H9 (cell line): Measurements from ENCODE around the gene TTC28. TPM values are rescaled to one million over a fixed set of nuclear protein-coding genes. Genes with fewer than 3 reads are reported as not detected.

Source experiments
- DNase-seq: peaks from one replicate; pipeline ENCODE4 v3.0.0-alpha.2; 2017
- H2AFZ ChIP-seq: one replicate; pipeline ENCODE4 v1.6.1; 2013; ENCODE audit warnings: mild to moderate bottlenecking, low read length, control low read depth, moderate library complexity
- H2AK5ac ChIP-seq: 2 replicates; pipeline ENCODE4 v1.6.1; 2013; ENCODE audit warnings: low read length, control low read depth, mixed read lengths; ENCODE audit not compliant: insufficient read length
- H2BK120ac ChIP-seq: one replicate; pipeline ENCODE4 v1.6.1; 2013; ENCODE audit warnings: low read depth, mild to moderate bottlenecking, low read length, control low read depth, inconsistent platforms; ENCODE audit not compliant: poor library complexity, severe bottlenecking
- H2BK12ac ChIP-seq: 2 replicates; pipeline ENCODE4 v1.6.1; 2013; ENCODE audit warnings: low read length, control low read depth, mixed read lengths, low read depth; ENCODE audit not compliant: insufficient read length
- H2BK15ac ChIP-seq: 2 replicates; pipeline ENCODE4 v1.6.1; 2013; ENCODE audit warnings: low read depth, low read length, control low read depth
- H2BK20ac ChIP-seq: one replicate; pipeline ENCODE4 v1.6.1; 2013; ENCODE audit warnings: low read depth, mild to moderate bottlenecking, low read length, control low read depth, inconsistent platforms; ENCODE audit not compliant: poor library complexity, severe bottlenecking
- H2BK5ac ChIP-seq: 2 replicates; pipeline ENCODE4 v1.6.1; 2013; ENCODE audit warnings: low read length, control low read depth, mixed read lengths; ENCODE audit not compliant: insufficient read length
- H3K14ac ChIP-seq: 2 replicates; pipeline ENCODE4 v1.6.1; 2013; ENCODE audit warnings: low read length, control low read depth; ENCODE audit not compliant: insufficient read depth
- H3K18ac ChIP-seq: 2 replicates; pipeline ENCODE4 v1.6.1; 2013; ENCODE audit warnings: low read depth, mild to moderate bottlenecking, mixed read lengths, low read length, control low read depth; ENCODE audit not compliant: insufficient read length
- H3K23ac ChIP-seq: 2 replicates; pipeline ENCODE4 v1.6.1; 2013; ENCODE audit warnings: low read length, control low read depth, mixed read lengths, low read depth; ENCODE audit not compliant: insufficient read length
- H3K23me2 ChIP-seq: 2 replicates; pipeline ENCODE4 v1.6.1; 2013; ENCODE audit warnings: low read depth, mild to moderate bottlenecking, mixed read lengths, low read length, control low read depth; ENCODE audit not compliant: insufficient read length, poor library complexity, severe bottlenecking
- H3K27ac ChIP-seq: 2 replicates; pipeline ENCODE4 v1.5.1; 2013; ENCODE audit warnings: low read length, control low read depth, mixed read lengths, low read depth; ENCODE audit not compliant: insufficient read length
- H3K27me3 ChIP-seq: 2 replicates; pipeline ENCODE4 v1.6.1; 2013; ENCODE audit warnings: low read length, control low read depth, inconsistent platforms; ENCODE audit not compliant: insufficient read depth
- H3K4ac ChIP-seq: 2 replicates; pipeline ENCODE4 v1.6.1; 2013; ENCODE audit warnings: low read depth, mild to moderate bottlenecking, control low read depth, inconsistent platforms, low read length, moderate library complexity
- H3K4me1 ChIP-seq: 2 replicates; pipeline ENCODE4 v1.6.1; 2013; ENCODE audit warnings: low read length, control low read depth, inconsistent platforms; ENCODE audit not compliant: insufficient read depth
- H3K4me2 ChIP-seq: 2 replicates; pipeline ENCODE4 v1.6.1; 2013; ENCODE audit warnings: low read length, control low read depth, mixed read lengths; ENCODE audit not compliant: insufficient read length, insufficient read depth
- H3K56ac ChIP-seq: 2 replicates; pipeline ENCODE4 v1.6.1; 2013; ENCODE audit warnings: low read depth, mild to moderate bottlenecking, mixed read lengths, low read length, control low read depth; ENCODE audit not compliant: insufficient read length
- H3K79me1 ChIP-seq: 2 replicates; pipeline ENCODE4 v1.6.1; 2013; ENCODE audit warnings: low read depth, mild to moderate bottlenecking, moderate library complexity, low read length, control low read depth, inconsistent platforms; ENCODE audit not compliant: insufficient read depth, poor library complexity, severe bottlenecking
- H3K79me2 ChIP-seq: 2 replicates; pipeline ENCODE4 v1.6.1; 2013; ENCODE audit warnings: low read length, control low read depth, inconsistent platforms; ENCODE audit not compliant: insufficient read depth
- H3K9ac ChIP-seq: 2 replicates; pipeline ENCODE4 v1.6.1; 2013; ENCODE audit warnings: low read length, control low read depth, mixed read lengths; ENCODE audit not compliant: insufficient read length; ENCODE audit errors: extremely low read depth
- H3K9me3 ChIP-seq: one replicate; pipeline ENCODE4 v1.6.1; 2013; ENCODE audit warnings: low read depth, low read length, inconsistent platforms; ENCODE audit not compliant: control insufficient read depth
- H3T11ph ChIP-seq: one replicate; pipeline ENCODE4 v1.6.1; 2013; ENCODE audit warnings: mild to moderate bottlenecking, low read length, control low read depth, inconsistent platforms
- H4K20me1 ChIP-seq: one replicate; pipeline ENCODE4 v1.6.1; 2013; ENCODE audit not compliant: control insufficient read depth, insufficient read length, insufficient read depth
- H4K5ac ChIP-seq: 2 replicates; pipeline ENCODE4 v1.6.1; 2013; ENCODE audit warnings: low read depth, mild to moderate bottlenecking, mixed read lengths, low read length, control low read depth; ENCODE audit not compliant: insufficient read length
- H4K8ac ChIP-seq: replicated peaks from 2 replicates; pipeline ENCODE4 v1.6.1; 2013; ENCODE audit warnings: low read length, control low read depth, mixed read lengths, low read depth; ENCODE audit not compliant: insufficient read length
- H4K91ac ChIP-seq: 2 replicates; pipeline ENCODE4 v1.6.1; 2013; ENCODE audit warnings: low read depth, mild to moderate bottlenecking, moderate library complexity, mixed read lengths, low read length, control low read depth; ENCODE audit not compliant: insufficient read length
- H3K27ac Mint-ChIP-seq, 3 experiments: 2 replicates in 2 of 3; 3 replicates in 1 of 3; pipeline ENCODE4 v1.8.0; 2020 to 2021; ENCODE audit warnings: mixed read lengths in 3 of 3, mild to moderate bottlenecking in 1 of 3, moderate library complexity in 1 of 3
- H3K27me3 Mint-ChIP-seq: 2 replicates; pipeline ENCODE4 v1.8.0; 2021; ENCODE audit warnings: low read depth, mild to moderate bottlenecking, moderate library complexity, mixed read lengths
- H3K36me3 Mint-ChIP-seq, 3 experiments: 2 replicates in 2 of 3; 3 replicates in 1 of 3; pipeline ENCODE4 v1.8.0; 2020 to 2021; ENCODE audit warnings: low read depth in 3 of 3, mixed read lengths in 3 of 3; ENCODE audit not compliant: insufficient read depth in 1 of 3
- H3K4me1 Mint-ChIP-seq, 2 experiments: 2 replicates each; pipeline ENCODE4 v1.8.0; 2020; ENCODE audit warnings: mixed read lengths in 2 of 2
- H3K4me3 Mint-ChIP-seq, 2 experiments: 2 replicates in 1 of 2; 3 replicates in 1 of 2; pipeline ENCODE4 v1.8.0; 2020 to 2021; ENCODE audit warnings: mild to moderate bottlenecking in 2 of 2, mixed read lengths in 2 of 2, moderate library complexity in 1 of 2
- H3K9me3 Mint-ChIP-seq, 2 experiments: 2 replicates in 1 of 2; 3 replicates in 1 of 2; pipeline ENCODE4 v1.8.0; 2020; ENCODE audit warnings: mild to moderate bottlenecking in 2 of 2, mixed read lengths in 2 of 2, moderate library complexity in 1 of 2
- total RNA-seq: library from RNA; stranded (reverse); gene quantifications from 2 replicates; pipeline ENCODE4 v1.2.1, GENCODE V29; 2021
- TF ChIP-seq, protein P1 (sequence below): fragments of 200-600 bp; sonication (generic); conservative IDR thresholded peaks from 3 replicates; pipeline ENCODE4 v1.8.0; 2021; ENCODE audit warnings: antibody characterized with exemption, mild to moderate bottlenecking

The TTC28 gene
- total RNA-seq, 1 experiment from 2014 or later = 13.6 TPM

DNA sequence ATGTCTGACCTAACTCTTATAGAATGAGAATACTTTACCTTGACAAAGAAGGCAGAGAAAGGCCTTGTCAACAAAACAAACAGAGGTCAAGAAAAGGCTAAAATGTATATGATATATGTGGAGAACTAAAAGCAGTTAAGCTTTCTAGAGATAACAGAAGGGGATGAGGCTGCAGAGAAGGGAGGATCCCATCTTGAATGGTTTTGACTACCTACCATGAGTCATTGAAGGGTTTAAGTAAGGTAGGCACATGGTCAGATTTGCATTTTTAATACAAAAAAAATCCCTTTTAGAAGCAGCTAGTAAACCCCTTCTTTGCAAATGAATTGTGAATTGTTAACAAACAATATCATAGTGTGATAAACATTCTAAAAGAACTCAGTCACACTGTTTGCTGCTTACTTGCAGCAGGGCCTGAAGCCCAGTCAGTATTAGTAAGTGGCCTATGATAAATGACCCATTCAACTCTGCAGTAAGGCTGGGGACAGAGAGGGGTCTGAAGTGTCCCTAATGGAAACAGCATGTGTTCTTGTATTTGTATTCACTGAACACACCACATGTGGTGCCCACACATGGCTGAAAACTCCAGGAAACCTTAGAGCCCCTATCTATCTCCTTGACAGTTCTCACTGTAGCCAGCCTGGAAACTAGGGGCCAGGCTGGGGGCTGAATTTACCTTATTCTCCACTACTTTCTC lies 431.8 kb downstream of the TTC28 start:
- Histone ChIP-seq H3K9me3 (no peaks in the 10 kb centered on the region), H3K23ac (no peak overlapping the region), H3K27ac (no peak overlapping the region), H4K5ac (no peak overlapping the region), H4K20me1 (no peaks in the 10 kb centered on the region), H3T11ph (no peak overlapping the region), H3K14ac (no peak overlapping the region), H2AK5ac (no peak overlapping the region), H3K9ac (no peak overlapping the region), H2AFZ (no peak overlapping the region), H2BK20ac (no peak overlapping the region), H3K18ac (no peak overlapping the region), H3K27me3 (no peaks in the 10 kb centered on the region; the same call in 1 of the 2 replicates), H4K91ac (no peak overlapping the region), H3K4me2 (no peak overlapping the region), H3K56ac (no peak overlapping the region), H2BK15ac (no peak overlapping the region), H2BK12ac (no peak overlapping the region), H4K8ac (no peak overlapping the region), H2BK5ac (no peak overlapping the region), H3K4ac (no peak overlapping the region), H3K4me1 (no peaks in the 10 kb centered on the region), H2BK120ac (no peak overlapping the region), H3K23me2 (no peaks in the 10 kb centered on the region), H3K79me1 (no peaks in the 10 kb centered on the region), H3K79me2 (no peaks in the 10 kb centered on the region)
- no peak for DNase-seq
- Mint-ChIP-seq H3K27ac (0 out of 7 replicates have a peak overlapping the region, but pooled peaks of 1 of the 3 experiments have one; percentile 23), H3K9me3 (no peaks in the 10 kb centered on the region), H3K27me3 (peaks cover 89% of the 10 kb centered on the region), H3K4me3 (no peak overlapping the region), H3K4me1 (peaks cover 16 to 20% of the 10 kb centered on the region in 2 experiments), H3K36me3 (no peaks in the 10 kb centered on the region)
- TF ChIP-seq, protein P1, sequence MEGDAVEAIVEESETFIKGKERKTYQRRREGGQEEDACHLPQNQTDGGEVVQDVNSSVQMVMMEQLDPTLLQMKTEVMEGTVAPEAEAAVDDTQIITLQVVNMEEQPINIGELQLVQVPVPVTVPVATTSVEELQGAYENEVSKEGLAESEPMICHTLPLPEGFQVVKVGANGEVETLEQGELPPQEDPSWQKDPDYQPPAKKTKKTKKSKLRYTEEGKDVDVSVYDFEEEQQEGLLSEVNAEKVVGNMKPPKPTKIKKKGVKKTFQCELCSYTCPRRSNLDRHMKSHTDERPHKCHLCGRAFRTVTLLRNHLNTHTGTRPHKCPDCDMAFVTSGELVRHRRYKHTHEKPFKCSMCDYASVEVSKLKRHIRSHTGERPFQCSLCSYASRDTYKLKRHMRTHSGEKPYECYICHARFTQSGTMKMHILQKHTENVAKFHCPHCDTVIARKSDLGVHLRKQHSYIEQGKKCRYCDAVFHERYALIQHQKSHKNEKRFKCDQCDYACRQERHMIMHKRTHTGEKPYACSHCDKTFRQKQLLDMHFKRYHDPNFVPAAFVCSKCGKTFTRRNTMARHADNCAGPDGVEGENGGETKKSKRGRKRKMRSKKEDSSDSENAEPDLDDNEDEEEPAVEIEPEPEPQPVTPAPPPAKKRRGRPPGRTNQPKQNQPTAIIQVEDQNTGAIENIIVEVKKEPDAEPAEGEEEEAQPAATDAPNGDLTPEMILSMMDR = no peak
